ENCODE results near the gene ANKHD1.
"Not testable (repeated sequence)": the region's sequence is repeated elsewhere in the genome, so short reads cannot be mapped to it uniquely, and the experiment has no call there.

The ANKHD1 gene

DNA sequence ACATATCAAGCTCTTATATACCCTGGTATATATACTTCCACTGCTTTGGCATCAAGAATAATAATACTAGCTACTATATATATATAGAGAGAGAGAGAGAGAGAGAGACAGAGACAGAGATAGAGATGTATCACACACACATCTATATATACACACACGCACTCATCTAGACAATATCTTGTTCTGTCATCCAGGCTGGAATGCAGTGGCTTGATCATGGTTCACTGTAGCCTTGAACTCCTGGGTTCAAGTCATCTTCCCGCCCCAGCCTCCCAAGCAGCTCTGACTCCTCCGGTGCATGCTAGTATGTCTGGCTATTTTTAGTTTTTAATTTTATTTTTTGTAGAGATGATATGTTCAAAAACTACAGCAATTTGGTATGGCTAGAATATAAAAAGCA, 22.5 kb downstream of the ANKHD1 start:
- H3K9me3 Mint-ChIP-seq = no peaks in the 10 kb centered on the region
- H3K4me1 Mint-ChIP-seq (ENCODE audit: low read depth) = peaks cover 15% of the 10 kb centered on the region
- no peak for DNase-seq (ENCODE audit: low spot score)
- peaks cover 6% of the 10 kb centered on the region for H3K36me3 Mint-ChIP-seq (ENCODE audit: low read depth)
- no peak overlapping the region for H3K27ac Mint-ChIP-seq
- no peak overlapping the region for H3K4me3 Mint-ChIP-seq
- H3K27me3 Mint-ChIP-seq (ENCODE audit: low read depth) = no peaks in the 10 kb centered on the region

DNA sequence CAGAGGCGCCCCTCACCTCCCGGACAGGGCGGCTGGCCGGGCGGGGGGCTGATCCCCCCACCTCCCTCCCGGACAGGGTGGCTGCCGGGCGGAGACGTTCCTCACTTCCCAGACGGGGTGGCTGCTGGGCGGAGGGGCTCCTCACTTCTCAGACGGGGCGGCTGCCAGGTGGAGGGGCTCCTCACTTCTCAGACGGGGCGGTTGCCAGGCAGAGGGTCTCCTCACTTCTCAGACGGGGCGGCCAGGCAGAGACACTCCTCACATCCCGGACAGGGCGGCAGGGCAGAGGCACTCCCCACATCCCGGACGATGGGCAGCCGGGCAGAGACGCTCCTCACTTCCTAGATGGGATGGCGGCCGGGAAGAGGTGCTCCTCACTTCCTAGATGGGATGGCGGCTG, 26.1 kb downstream of the ANKHD1 start:
- not testable (repeated sequence) for H3K9me3 Mint-ChIP-seq; H3K36me3 Mint-ChIP-seq (ENCODE audit: low read depth); H3K27ac Mint-ChIP-seq; H3K4me1 Mint-ChIP-seq (ENCODE audit: low read depth); DNase-seq (ENCODE audit: low spot score); H3K27me3 Mint-ChIP-seq (ENCODE audit: low read depth); H3K4me3 Mint-ChIP-seq

DNA sequence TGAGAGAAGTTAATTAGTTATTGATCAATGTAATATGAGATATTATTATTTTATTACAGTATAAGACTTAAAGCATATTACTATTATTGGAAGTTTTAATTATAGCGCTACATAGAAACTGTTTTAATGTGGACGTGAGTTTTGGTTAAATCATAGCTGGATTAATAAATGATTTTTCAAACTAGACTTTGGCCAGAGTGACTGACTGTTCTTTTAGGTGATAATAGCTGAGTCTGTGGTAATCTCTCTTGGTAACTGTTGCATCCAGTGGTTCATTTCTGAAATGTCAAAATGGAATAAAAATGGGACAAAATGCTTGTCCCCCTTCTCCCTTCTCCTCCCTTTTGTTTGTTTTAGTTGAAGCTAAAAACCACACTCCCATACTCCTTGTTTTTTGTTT, 28.1 kb downstream of the ANKHD1 start:
- Mint-ChIP-seq H3K27ac (no peak overlapping the region), H3K9me3 (no peaks in the 10 kb centered on the region), H3K36me3 (ENCODE audit: low read depth) (peaks cover 8% of the 10 kb centered on the region), H3K27me3 (ENCODE audit: low read depth) (no peaks in the 10 kb centered on the region), H3K4me1 (ENCODE audit: low read depth) (peaks cover 8% of the 10 kb centered on the region), H3K4me3 (no peak overlapping the region)
- DNase-seq (ENCODE audit: low spot score) = no peak

DNA sequence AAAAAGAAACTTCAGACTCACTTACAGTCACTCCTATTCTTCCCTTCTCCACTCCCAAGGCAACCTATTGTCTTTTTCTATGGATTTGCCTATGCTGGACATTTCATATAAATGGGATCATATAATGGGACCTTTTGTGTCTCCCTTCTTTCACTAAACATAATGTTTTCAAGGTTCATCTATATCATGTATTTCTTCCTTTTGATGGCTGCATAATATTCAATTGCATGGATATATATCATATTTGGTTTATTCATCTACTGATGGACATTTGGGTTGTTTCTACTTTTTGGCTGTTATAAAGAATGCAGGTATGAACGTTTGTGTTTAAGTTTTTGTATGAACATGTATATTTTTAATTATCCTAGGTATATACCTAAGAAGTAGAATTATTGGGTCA, 30.6 kb downstream of the ANKHD1 start:
- Mint-ChIP-seq H3K4me1 (ENCODE audit: low read depth) (peaks cover 8% of the 10 kb centered on the region), H3K27me3 (ENCODE audit: low read depth) (no peaks in the 10 kb centered on the region), H3K9me3 (no peaks in the 10 kb centered on the region), H3K4me3 (no peak overlapping the region), H3K27ac (no peak overlapping the region), H3K36me3 (ENCODE audit: low read depth) (peaks cover 16% of the 10 kb centered on the region)
- no peak for DNase-seq (ENCODE audit: low spot score)

- Mint-ChIP-seq H3K27me3 (ENCODE audit: low read depth) (no peaks in the 10 kb centered on the region), H3K4me1 (ENCODE audit: low read depth) (peaks cover 8% of the 10 kb centered on the region), H3K9me3 (no peaks in the 10 kb centered on the region), H3K4me3 (no peak overlapping the region), H3K36me3 (ENCODE audit: low read depth) (peaks cover 18% of the 10 kb centered on the region), H3K27ac (no peak overlapping the region)
- no peak for DNase-seq (ENCODE audit: low spot score)
Measured at GRCh38 chr5:140432916-140433315, 31.3 kb downstream of the ANKHD1 start.

- not testable (repeated sequence) for DNase-seq (ENCODE audit: low spot score); H3K27ac Mint-ChIP-seq; H3K4me3 Mint-ChIP-seq; H3K4me1 Mint-ChIP-seq (ENCODE audit: low read depth); H3K27me3 Mint-ChIP-seq (ENCODE audit: low read depth)
- H3K36me3 Mint-ChIP-seq (ENCODE audit: low read depth) = peaks cover 54% of the 10 kb centered on the region
- H3K9me3 Mint-ChIP-seq = peaks cover 23% of the 10 kb centered on the region
Measured at GRCh38 chr5:140457368-140457767, 55.7 kb downstream of the ANKHD1 start.

DNA sequence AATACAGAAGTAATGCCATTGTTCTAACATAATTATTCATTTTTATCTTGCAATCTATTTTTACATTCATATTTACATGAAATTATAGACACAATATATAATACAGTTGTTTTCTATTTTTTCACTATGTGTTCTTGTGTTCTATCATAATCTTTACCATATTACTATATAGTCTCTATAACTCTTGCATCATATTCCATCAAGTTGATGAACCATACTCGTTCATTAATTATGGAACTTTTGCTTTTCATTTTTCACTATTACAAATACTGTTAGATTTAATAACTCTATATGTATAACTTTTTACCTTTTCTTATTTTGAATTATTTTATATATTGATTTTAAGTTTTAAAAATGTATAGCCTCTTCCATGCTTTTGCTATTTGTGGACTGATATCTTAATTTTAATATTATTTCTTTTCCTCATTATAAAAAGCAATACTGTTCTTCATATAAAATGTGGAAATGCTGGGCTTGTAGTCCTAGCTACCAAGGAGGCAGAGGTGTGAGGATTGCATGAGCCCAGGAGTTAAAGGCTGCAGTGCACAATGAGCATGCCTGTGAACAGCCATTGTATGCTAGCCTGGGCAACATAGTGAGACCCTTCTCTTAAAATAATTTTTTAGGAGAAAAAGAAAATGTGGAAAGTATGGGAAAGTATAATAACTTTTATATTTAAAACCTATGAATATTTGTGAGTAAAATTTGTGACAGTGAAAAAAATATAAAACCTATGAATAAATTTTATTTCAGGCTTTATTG, 65.5 kb downstream of the ANKHD1 start:
- Mint-ChIP-seq H3K27ac (no peak overlapping the region), H3K9me3 (no peaks in the 10 kb centered on the region), H3K4me1 (ENCODE audit: low read depth) (peaks cover 2% of the 10 kb centered on the region), H3K36me3 (ENCODE audit: low read depth) (peaks cover 25% of the 10 kb centered on the region), H3K4me3 (no peak overlapping the region), H3K27me3 (ENCODE audit: low read depth) (no peaks in the 10 kb centered on the region)
- no peak for DNase-seq (ENCODE audit: low spot score)

DNA sequence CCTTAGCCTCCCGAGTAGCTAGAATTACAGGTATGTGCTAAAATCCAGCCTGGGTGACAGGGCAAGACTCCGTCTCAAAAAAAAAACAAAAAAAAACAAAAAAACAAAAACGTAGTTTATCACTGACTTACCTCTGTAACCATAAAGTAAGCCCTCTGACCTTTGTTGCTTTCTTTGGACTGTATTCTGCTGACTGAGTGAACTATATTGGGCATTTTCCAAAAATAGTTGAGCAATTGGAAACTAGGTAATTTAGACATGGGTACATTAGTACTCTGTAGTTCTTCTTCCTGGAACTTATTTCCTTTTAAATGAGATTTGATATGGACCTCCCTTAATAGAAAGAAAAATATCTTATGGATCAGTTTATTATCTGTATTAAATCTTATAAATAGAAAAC, 66.6 kb downstream of the ANKHD1 start:
- Mint-ChIP-seq H3K36me3 (ENCODE audit: low read depth) (peaks cover 23% of the 10 kb centered on the region), H3K4me1 (ENCODE audit: low read depth) (peaks cover 2% of the 10 kb centered on the region), H3K9me3 (no peaks in the 10 kb centered on the region), H3K27me3 (ENCODE audit: low read depth) (no peaks in the 10 kb centered on the region), H3K4me3 (no peak overlapping the region), H3K27ac (no peak overlapping the region)
- no peak for DNase-seq (ENCODE audit: low spot score)

- Mint-ChIP-seq H3K9me3 (no peaks in the 10 kb centered on the region), H3K36me3 (ENCODE audit: low read depth) (peaks cover 27% of the 10 kb centered on the region), H3K27ac (no peak overlapping the region), H3K27me3 (ENCODE audit: low read depth) (no peaks in the 10 kb centered on the region), H3K4me1 (ENCODE audit: low read depth) (peaks cover 2% of the 10 kb centered on the region), H3K4me3 (no peak overlapping the region)
- DNase-seq (ENCODE audit: low spot score) = no peak
Measured at GRCh38 chr5:140469259-140469658, 67.6 kb downstream of the ANKHD1 start.

DNA sequence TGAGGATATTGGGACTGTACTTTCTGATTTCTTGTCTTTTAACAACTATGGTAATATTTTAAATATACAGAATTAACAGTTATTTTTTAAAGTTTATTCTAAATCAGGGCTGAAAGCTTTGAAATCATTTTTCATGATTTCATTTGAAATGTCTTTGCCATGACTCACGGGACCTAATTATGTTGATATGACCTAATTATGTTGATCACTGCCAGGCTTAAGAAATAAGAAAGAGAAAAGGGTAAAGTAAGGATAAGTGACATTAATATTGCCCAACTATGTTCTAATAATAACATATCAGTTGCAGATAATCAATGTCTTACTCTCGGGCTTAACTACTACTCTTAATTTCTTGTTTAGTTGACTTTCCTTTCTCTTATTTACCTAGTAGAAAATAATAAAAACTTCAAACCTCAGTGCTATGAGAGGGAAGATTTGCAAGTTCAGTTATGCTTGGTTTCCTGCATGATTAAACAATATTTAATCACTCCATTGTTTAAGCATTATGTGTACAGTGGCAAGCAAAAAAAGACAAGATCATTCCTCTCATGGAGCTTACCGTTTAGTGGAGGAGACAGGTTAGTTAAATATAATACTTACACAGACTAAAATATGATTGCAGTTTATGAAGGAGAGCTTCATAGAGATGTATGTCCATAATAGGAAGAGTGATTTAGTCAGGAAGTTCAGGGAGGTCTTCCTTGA, 78.8 kb downstream of the ANKHD1 start:
- Mint-ChIP-seq H3K36me3 (ENCODE audit: low read depth) (peaks cover 14% of the 10 kb centered on the region), H3K27ac (no peak overlapping the region), H3K4me3 (no peak overlapping the region), H3K9me3 (no peaks in the 10 kb centered on the region), H3K4me1 (ENCODE audit: low read depth) (no peaks in the 10 kb centered on the region), H3K27me3 (ENCODE audit: low read depth) (no peaks in the 10 kb centered on the region)
- DNase-seq (ENCODE audit: low spot score) = no peak

GRCh38 chr5:140481758-140482157, 80.1 kb downstream of the ANKHD1 start:
- no peak overlapping the region for H3K4me3 Mint-ChIP-seq
- H3K9me3 Mint-ChIP-seq = no peaks in the 10 kb centered on the region
- peaks cover 16% of the 10 kb centered on the region for H3K36me3 Mint-ChIP-seq (ENCODE audit: low read depth)
- no peaks in the 10 kb centered on the region for H3K4me1 Mint-ChIP-seq (ENCODE audit: low read depth)
- DNase-seq (ENCODE audit: low spot score) = no peak
- no peak overlapping the region for H3K27ac Mint-ChIP-seq
- no peaks in the 10 kb centered on the region for H3K27me3 Mint-ChIP-seq (ENCODE audit: low read depth)

DNA sequence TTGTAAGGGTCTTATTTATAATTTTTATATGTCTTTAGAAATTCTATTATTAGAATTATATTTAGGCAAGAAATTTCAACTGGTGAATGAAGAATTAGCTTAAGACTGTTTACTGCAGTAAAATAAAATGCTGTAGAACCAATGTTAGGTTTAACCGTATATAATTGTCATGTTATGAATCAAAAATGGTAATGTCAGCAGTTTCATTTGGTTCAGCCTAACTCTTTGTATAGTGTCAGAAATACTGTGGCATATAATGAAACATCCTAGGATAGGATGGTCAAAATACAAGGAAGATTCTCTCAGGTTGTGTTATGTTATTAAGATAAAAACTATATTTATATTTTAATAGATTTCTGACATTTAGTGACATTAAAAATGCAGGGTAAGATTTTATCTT, 81.4 kb downstream of the ANKHD1 start:
- H3K27ac Mint-ChIP-seq = no peak overlapping the region
- no peak overlapping the region for H3K4me3 Mint-ChIP-seq
- no peaks in the 10 kb centered on the region for H3K9me3 Mint-ChIP-seq
- DNase-seq (ENCODE audit: low spot score) = no peak
- no peaks in the 10 kb centered on the region for H3K27me3 Mint-ChIP-seq (ENCODE audit: low read depth)
- peaks cover 21% of the 10 kb centered on the region for H3K36me3 Mint-ChIP-seq (ENCODE audit: low read depth)
- H3K4me1 Mint-ChIP-seq (ENCODE audit: low read depth) = no peaks in the 10 kb centered on the region

GRCh38 chr5:140488141-140488540, 86.5 kb downstream of the ANKHD1 start:
- H3K36me3 Mint-ChIP-seq (ENCODE audit: low read depth) = peaks cover 38% of the 10 kb centered on the region
- H3K4me3 Mint-ChIP-seq; H3K4me1 Mint-ChIP-seq (ENCODE audit: low read depth); H3K27ac Mint-ChIP-seq; H3K9me3 Mint-ChIP-seq; H3K27me3 Mint-ChIP-seq (ENCODE audit: low read depth); DNase-seq (ENCODE audit: low spot score): not testable (repeated sequence)

GRCh38 chr5:140488914-140489313, 87.3 kb downstream of the ANKHD1 start:
- Mint-ChIP-seq H3K27ac (no peak overlapping the region), H3K4me1 (ENCODE audit: low read depth) (no peaks in the 10 kb centered on the region), H3K4me3 (no peak overlapping the region), H3K9me3 (no peaks in the 10 kb centered on the region), H3K36me3 (ENCODE audit: low read depth) (peaks cover 42% of the 10 kb centered on the region), H3K27me3 (ENCODE audit: low read depth) (no peaks in the 10 kb centered on the region)
- no peak for DNase-seq (ENCODE audit: low spot score)

DNA sequence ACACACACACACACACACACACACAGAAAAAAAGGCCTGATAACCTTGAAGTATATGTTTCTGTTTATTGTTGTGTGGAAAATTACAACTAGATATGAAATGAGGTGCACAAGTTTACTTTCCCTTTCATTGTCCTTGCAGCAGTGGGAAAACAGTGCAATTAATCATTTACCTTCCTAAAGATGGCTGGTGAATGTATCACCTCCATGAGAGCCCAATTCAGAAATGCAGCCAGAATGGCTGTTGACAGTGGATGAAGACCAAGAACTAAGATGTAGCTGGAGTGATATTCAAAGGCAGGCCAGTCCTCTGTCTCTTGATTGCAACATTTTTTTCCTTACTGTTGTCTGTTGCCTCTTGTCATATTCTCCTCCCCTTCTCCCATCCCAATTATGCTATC, 96.3 kb downstream of the ANKHD1 start:
- Mint-ChIP-seq H3K4me3 (no peak overlapping the region), H3K36me3 (ENCODE audit: low read depth) (peaks cover 35% of the 10 kb centered on the region), H3K4me1 (ENCODE audit: low read depth) (no peaks in the 10 kb centered on the region), H3K27ac (no peak overlapping the region), H3K9me3 (no peaks in the 10 kb centered on the region), H3K27me3 (ENCODE audit: low read depth) (no peaks in the 10 kb centered on the region)
- no peak for DNase-seq (ENCODE audit: low spot score)

Measured in T-helper 2 cell treated with Interferon-gamma antibody and Interleukin-4, amounts not matched to agents 5 μg/mL and 100 μg/mL, for 36 hours (primary cell).